SKM-1 (cell line): Measurements from ENCODE around the gene AP3M1.

Experiments
- DNase-seq: peaks from one replicate; lab custom pipeline; 2025; ENCODE audit not compliant: unreplicated experiment; lab: John Stamatoyannopoulos, UW

AP3M1 gene

GRCh38 chr10:74120911-74121310, 29.7 kb downstream of the AP3M1 start:
- no peak for DNase-seq

DNA sequence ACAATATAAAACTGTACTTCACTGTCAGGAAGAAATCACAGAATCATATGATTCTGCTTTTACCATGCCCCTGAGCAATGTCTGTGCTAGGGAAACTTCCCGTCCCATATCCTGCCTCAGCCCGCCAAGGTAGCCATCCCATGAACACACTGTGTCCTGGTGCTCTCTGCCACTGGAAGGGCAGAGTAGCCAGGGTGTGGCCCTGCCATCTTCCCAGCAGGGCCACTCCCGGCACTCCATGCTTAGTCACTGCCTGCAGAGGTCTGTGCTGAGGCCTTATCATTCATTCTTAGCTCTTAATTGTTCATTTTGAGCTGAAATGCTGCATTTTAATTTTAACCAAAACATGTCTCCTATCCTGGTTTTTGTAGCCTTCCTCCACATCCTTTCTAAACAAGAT, 31.8 kb downstream of the AP3M1 start:
- DNase-seq = no peak

DNA sequence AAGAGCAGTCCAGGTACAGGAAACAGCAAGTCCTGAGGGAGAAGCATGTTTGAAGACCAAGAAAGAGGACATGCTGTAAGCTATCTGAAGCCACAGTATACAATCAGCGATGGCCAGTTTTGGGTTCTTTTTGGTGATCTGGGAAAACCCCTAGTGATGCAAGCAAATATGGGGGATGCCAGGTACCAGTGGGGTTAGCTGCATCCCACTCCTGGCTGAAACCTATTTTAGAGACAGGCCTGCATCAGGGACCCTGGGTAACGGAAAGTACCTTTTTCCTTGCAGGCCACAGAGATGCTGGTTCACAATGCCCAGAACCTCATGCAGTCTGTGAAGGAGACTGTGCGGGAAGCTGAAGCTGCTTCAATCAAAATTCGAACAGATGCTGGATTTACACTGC, 32.9 kb downstream of the AP3M1 start:
- DNase-seq = no peak

- DNase-seq = no peak
Observed at GRCh38 chr10:74114041-74114448, 36.6 kb downstream of the AP3M1 start.

DNA sequence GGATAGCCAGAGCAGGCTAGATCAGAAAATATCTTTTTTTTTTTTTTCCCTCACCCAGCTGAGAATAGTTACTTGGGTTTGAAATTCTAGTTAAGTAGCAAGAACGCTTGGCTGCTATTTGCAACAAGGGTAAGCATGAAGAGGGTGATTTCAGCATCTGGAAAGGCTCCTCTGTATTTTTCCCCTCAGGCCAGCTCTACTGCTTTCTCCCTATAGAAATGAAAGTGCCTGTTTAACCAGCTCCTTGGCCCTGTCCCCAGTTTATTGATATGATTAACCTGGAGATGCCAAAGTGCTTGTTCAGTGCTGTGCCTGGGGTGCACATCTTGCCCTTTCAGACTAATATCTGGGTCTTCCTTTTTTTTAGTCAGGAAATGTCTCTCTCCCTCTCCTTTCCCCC, 37.1 kb downstream of the AP3M1 start:
- DNase-seq = no peak

DNA sequence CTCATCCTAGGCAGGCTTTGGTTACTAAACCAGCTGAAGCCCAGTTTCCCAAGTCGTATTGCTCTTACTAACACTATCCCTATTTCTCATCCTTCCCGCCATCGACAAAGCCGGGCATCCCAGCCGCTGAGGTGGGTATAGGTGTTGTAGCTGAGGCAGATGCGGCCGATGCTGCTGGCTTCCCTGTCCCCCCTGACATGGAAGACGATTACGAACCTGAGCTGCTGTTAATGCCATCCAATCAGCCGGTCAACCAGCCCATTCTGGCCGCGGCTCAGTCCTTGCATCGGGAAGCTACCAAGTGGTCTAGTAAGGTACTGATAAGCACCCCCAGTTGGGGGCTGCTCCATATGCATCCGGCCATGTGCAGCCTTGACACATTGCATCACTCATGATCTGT, 38.8 kb downstream of the AP3M1 start:
- DNase-seq = no peak

GRCh38 chr10:74110120-74110519, 40.5 kb downstream of the AP3M1 start:
- DNase-seq = no peak

GRCh38 chr10:74109452-74109851, 41.2 kb downstream of the AP3M1 start:
- DNase-seq = no peak

DNA sequence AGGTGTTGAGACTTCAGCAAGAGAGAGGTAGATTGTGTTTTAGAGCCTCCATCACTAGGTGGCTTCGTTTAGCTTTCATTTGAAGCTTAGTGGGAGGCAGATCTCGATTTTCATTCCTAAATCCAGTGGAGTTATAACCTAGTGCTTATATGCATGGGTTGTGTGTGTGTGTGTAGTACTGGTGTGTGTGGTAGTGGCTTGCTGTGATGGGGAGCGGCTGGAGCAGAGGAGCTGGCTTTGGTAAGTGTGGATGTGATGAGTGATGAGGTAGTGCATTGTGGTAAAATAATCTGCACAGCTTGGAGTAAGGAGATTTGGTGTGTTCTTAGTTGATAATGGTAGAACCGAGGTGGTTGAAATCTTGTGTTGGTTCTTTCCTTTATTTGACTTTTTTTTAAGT, 43.2 kb downstream of the AP3M1 start:
- no peak for DNase-seq

GRCh38 chr10:74104996-74105395, 45.6 kb downstream of the AP3M1 start:
- DNase-seq = no peak

DNA sequence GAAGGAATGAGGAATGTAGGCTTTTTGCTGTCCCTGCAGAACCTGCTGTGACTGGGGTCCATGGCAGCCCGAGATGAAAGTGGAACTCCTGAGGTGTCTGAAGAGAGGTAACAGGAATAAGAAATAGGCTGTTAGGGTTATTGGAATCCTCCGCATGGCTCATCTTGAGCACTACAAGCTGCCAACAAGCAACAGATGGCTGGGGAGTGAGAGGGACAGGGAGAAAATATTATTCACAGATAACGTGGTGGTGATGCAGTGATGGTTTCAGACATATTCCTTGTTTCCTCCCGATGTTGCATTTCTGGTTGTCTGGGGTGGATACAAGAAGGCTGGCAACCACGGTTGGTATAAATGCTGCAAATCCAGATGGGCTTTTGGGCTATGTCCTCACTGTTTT, 46.1 kb downstream of the AP3M1 start:
- DNase-seq = no peak

DNA sequence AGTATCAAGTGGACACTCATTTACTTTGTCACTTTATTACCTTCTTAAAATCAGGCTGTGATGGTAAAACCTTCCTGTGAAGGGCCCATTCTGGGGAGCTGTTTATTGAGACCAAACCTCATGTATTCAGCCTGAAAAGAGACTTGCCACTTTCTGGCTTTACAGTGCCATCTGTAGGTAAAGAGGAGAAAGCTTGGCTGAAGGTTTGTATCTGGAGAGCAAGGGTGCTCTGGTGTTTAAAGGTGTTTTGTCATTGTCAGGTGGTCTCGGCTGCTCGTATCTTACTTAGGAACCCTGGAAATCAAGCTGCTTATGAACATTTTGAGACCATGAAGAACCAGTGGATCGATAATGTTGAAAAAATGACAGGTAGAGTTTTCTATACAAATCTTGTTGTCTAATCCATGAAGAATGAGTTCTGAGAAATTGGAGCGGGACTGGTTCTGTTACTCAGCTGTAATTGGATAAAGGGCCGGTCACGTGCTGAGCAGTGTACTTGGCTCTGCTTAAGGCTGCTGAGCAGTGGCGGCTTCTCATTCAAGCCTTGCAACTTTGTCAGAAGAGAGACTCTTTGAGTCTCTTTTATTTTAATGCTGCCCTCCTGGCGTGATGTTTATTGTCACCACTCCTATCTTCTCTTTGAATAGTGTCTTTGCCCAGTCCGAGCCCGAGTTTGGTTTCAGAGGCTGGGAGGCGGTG, 46.9 kb downstream of the AP3M1 start:
- no peak for DNase-seq

- no peak for DNase-seq
Observed at GRCh38 chr10:74099836-74100235, 50.8 kb downstream of the AP3M1 start.

DNA sequence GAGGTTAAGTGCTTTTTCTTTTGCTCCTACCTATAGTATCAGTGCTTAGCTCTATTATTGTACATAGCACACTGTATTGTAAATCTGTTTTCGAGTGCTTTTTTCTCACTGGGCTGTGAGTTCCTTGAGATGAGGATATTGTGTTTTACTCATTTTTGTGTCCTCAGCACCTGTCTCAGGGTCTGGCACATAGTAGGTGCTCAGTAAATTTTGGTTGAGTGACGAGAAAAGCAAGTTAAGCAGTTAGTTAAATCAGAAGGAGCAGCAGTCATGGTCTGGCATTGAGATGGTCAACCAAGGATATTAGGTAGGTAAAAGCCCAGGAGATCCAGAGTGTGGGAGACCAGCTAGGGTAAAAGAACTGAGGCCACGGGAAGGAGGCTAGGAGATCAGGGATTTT, 51.2 kb downstream of the AP3M1 start:
- DNase-seq = no peak

DNA sequence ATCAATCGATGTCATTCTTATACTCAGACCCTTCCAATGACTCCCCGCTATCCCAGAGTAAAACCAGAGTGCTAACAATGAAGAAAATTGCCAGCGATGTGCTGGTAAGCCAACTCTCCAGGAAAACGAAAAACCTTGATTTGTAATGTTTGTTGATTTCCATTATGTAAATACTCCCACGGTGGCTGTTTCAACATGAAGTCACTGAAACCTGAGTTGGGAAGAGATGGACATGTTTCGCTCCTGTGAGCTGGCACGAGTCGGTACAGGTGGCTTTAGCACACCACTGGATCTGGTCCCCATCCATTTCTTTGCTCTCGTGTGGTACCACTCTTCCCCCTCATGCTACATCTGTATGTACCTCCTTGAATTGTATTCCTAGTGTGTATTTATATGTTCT, 52.9 kb downstream of the AP3M1 start:
- no peak for DNase-seq

- no peak for DNase-seq
Observed at GRCh38 chr10:74096777-74097176, 53.9 kb downstream of the AP3M1 start.

DNA sequence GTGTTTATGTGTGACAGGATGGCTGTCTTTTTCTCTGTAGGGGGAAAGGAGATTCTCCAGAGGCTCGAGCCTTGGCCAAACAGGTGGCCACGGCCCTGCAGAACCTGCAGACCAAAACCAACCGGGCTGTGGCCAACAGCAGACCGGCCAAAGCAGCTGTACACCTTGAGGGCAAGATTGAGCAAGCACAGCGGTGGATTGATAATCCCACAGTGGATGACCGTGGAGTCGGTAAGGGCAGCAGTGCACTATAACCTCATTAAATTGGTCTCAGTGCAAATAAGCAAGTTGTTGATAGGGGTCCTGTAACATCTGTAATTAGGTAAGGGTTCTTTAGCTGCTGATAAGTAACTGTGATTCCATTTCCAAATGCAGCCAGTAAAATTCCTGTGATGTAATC, 56.4 kb downstream of the AP3M1 start:
- DNase-seq = no peak

DNA sequence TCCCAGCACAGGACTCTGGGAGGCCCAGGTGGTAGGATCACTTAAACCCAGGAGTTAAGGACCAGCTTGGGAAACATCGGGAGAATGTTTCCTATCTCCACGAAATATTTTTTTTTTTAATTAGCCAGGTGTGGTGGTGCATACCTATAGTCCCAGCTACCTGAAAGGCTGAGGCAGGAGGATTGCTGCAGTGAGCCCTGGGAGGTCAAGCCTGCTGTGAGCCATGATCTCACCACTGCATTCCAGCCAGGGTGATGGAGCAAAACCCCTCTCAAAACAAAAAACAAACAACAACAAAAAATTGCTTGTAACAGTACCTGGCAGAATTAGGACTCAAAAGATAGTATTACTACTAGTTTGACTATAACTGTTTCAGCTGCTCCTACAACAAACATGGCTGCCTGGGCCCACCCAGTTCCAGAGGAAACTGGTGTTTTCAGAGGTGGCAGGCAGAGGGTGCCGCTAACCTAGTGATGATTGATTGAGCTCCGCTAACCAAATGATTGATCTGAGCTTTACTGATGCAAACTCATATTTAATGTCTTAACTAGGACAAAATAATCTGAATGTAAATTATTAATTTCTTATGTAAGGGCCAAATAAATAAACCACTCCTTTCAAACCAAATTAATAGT, 57.0 kb downstream of the AP3M1 start:
- DNase-seq = no peak

DNA sequence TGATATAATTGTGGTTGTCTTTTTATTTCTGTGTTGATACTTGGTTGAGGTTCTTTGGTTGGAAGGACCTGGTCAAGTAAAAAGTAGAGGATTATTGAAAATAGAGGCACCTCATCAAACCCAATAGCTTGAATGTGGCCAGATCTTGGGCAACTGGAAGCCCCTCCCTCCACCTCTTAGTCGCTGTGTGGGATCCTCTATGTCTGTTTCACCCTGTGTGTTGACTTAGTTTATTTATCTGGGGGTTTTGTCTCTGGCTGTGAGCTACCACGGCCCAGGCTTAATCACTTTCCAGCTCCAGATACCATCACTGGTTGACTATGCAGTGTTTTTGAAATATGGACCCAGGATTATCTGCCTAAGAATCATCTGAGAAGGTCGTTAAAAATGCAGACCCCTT, 58.3 kb downstream of the AP3M1 start:
- DNase-seq = no peak

- DNase-seq = no peak
Observed at GRCh38 chr10:74088722-74089121, 61.9 kb downstream of the AP3M1 start.

DNA sequence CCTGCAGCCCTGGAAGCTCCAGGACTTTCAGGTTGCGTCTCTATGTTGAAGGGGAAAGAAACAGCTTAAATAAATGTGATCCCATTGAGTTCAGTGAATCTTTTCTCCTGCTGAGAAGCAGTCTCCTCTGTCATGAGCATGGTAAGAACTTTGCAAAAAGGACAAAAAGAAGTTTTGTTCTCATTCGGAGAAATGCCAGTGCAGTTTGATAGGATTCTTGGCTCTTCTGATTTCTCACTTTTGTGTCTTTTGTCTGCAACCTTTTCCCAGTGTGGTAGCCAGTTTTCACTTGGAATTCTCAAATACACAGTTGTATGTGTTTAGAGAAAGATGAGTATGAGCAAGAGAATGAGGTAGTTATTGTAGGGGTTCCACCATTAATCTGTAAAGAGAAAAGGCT, 64.3 kb downstream of the AP3M1 start:
- no peak for DNase-seq

GRCh38 chr10:74084955-74085354, 65.7 kb downstream of the AP3M1 start:
- DNase-seq = no peak

DNA sequence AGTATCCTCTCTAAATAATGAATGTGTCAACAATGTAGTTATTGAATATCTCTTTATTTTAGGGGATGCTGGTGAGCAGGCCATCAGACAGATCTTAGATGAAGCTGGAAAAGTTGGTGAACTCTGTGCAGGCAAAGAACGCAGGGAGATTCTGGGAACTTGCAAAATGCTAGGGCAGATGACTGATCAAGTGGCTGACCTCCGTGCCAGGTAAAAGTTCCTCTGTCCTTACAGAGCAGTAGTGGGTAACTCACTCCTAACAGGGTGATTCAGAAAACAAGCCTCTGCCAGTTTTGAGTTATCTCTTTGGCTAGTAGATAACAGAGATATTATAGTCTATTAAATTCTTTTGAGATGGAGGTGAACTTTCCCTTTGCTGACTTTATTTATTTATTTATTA, 67.3 kb downstream of the AP3M1 start:
- no peak for DNase-seq
